Right lobe of liver (tissue), 4 donors: ENCODE measurements around the gene SLC7A9.

ENCODE experiments used
- POLR2A ChIP-seq: fragments of 450-650 bp; IDR thresholded peaks from one replicate; pipeline ENCODE4 v1.6.1; 2017; ENCODE audit warnings: antibody characterized with exemption, mild to moderate bottlenecking
- TF ChIP-seq, protein P1 (sequence below), 4 donors: fragments of 200-600 bp in 3 of 4; fragments of 450-650 bp in 1 of 4; IDR thresholded peaks; one replicate each; pipeline versions ENCODE4 v1.5.1 to v1.8.0; 2016 to 2022; ENCODE audit warnings: antibody characterized with exemption in 4 of 4, mild to moderate bottlenecking in 2 of 4
- donor health status: DM: no; HTN: no; CAD: no.
- donor health status: DM: no; HTN: no; CAD: no.
- donor health status: DM: no; HTN: yes; CAD: no.

DNA sequence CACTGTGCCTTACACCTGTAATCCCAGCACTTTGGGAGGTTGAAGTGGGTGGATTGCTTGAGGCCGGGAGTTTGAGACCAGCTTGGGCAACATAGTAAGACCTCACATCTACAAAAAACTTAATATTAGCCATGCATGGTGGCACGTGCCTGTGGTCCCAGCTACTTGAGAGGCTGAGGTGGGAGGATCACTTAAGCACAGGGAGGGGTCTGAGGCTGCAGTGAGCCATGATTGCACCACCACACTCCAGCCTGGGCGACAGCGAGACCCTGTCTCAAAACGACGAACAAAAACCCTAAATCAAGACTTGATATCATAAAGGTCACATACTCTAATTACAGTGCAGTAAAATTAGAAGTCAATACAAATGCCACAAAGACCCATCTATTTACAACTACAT lies 17.4 kb downstream of the SLC7A9 start:
- TF ChIP-seq, protein P1, sequence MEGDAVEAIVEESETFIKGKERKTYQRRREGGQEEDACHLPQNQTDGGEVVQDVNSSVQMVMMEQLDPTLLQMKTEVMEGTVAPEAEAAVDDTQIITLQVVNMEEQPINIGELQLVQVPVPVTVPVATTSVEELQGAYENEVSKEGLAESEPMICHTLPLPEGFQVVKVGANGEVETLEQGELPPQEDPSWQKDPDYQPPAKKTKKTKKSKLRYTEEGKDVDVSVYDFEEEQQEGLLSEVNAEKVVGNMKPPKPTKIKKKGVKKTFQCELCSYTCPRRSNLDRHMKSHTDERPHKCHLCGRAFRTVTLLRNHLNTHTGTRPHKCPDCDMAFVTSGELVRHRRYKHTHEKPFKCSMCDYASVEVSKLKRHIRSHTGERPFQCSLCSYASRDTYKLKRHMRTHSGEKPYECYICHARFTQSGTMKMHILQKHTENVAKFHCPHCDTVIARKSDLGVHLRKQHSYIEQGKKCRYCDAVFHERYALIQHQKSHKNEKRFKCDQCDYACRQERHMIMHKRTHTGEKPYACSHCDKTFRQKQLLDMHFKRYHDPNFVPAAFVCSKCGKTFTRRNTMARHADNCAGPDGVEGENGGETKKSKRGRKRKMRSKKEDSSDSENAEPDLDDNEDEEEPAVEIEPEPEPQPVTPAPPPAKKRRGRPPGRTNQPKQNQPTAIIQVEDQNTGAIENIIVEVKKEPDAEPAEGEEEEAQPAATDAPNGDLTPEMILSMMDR (IDR thresholded peaks at IDR 0.05): no peak
- TF ChIP-seq POLR2A: no peak
